IPS-18a (cell line): ENCODE measurements around the gene ERVK3-1.
A peak's percentile ranks its signal among the peaks of the same experiment; 100 is the strongest.

Experiments
- H3K27ac ChIP-seq: one replicate; pipeline ENCODE4 v1.5.1; 2013; ENCODE audit warnings: low read length
- H3K27me3 ChIP-seq: one replicate; pipeline ENCODE4 v1.6.1; 2013; ENCODE audit warnings: mild to moderate bottlenecking, low read length; ENCODE audit not compliant: control insufficient read depth, insufficient read depth
- H3K36me3 ChIP-seq: one replicate; pipeline ENCODE4 v1.6.1; 2013; ENCODE audit warnings: low read depth, low read length; ENCODE audit not compliant: control insufficient read depth
- H3K4me1 ChIP-seq: one replicate; pipeline ENCODE4 v1.6.1; 2013; ENCODE audit warnings: low read depth, low read length; ENCODE audit not compliant: control insufficient read depth
- H3K4me3 ChIP-seq: one replicate; pipeline ENCODE4 v1.5.1; 2013; ENCODE audit warnings: low read length
- H3K9ac ChIP-seq: one replicate; pipeline ENCODE4 v1.6.1; 2013; ENCODE audit warnings: mild to moderate bottlenecking, low read length, moderate library complexity
- H3K9me3 ChIP-seq: one replicate; pipeline ENCODE4 v1.6.1; 2013; ENCODE audit warnings: low read depth, low read length; ENCODE audit not compliant: control insufficient read depth

The ERVK3-1 gene

DNA sequence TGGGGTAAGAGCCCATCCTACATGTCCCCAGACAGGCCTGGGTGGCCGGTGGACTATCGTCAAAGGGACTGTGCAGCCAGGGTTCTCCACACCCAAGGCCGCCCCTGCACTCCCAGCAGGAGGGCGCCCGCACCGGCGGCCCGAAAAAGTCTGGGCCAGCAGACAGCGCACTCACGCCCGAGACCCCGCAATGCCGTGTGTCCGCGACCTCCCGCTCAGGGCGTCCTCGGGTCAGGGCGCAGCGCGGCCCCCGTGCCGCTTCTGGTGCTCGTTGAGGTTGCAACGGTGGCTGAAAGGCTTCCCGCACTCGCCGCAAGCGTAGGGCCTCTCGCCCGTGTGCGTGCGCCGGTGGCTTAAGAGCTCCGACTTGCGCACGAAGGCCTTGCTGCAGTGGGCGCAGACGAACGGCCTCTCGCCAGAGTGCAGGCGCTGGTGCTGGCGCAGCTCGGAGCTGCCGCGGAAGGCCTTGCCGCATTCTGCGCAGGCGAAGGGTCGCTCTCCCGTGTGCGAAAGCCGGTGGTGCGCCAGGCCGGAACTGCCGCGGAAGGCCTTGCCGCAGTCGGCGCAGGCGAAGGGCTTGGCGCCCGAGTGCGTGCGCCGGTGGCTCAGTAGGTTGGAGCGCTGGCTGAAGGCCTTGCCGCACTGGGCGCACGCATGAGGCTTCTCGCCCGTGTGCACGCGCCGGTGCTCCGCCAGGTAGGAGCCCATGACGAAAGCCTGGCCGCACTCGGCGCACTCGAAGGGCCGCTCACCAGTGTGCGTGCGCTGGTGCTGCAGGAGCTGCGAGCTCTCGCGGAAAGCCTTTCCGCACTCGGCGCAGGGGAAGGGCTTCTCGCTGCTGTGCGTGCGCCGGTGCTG is 51.0 kb downstream of the ERVK3-1 start:
- Histone ChIP-seq H3K4me3 (no peak overlapping the region), H3K9me3 (no peaks in the 10 kb centered on the region), H3K27ac (no peak overlapping the region), H3K4me1 (peaks cover under 1% of the 10 kb centered on the region), H3K36me3 (no peaks in the 10 kb centered on the region), H3K9ac (no peak overlapping the region), H3K27me3 (no peaks in the 10 kb centered on the region)

DNA sequence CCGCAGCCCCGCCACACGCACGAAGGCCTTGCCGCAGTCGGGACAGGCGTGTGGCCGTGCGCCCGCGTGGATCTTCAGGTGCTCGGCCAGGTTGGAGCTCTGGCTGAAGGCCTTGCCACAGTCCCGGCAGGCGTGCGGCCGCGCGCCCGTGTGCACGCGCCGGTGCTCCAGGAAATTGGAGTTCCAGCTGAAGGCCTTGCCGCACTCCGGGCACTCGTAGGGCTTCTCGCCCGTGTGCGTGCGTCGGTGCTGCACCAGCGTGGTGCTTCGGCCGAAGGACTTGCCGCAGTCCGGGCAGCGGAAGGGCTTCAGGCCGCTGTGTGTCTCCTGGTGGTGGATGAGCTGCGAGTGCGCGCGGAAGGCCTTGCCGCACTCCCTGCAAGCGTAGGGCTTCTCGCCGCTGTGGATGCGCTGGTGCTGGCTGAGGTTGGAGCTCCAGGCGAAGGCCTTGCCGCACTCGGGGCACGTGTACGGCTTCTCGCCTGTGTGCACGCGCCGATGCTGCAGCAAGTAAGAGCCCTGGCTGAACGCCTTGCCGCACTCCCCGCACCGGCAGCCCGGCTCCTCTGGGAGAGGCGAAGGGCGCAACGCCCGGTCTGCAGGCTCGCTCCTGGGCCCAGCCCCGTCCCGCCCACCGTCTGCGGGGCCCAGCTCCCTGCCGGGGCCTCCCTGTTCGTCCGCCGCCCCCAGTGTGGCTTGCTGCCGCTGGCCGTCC is 51.7 kb downstream of the ERVK3-1 start:
- H3K4me1 ChIP-seq, result peaks cover 7% of the 10 kb centered on the region
- no peaks in the 10 kb centered on the region for H3K36me3 ChIP-seq
- no peak overlapping the region for H3K9ac ChIP-seq
- H3K27me3 ChIP-seq, result no peaks in the 10 kb centered on the region
- H3K9me3 ChIP-seq, result no peaks in the 10 kb centered on the region
- H3K4me3 ChIP-seq, result no peak overlapping the region
- no peak overlapping the region for H3K27ac ChIP-seq

GRCh38 chr19:58357481-58358145 is 52.4 kb downstream of the ERVK3-1 start:
- no peaks in the 10 kb centered on the region for H3K36me3 ChIP-seq
- H3K27me3 ChIP-seq, result no peaks in the 10 kb centered on the region
- H3K4me1 ChIP-seq, result peaks cover 7% of the 10 kb centered on the region
- H3K9me3 ChIP-seq, result no peaks in the 10 kb centered on the region
- no peak overlapping the region for H3K27ac ChIP-seq
- no peak overlapping the region for H3K9ac ChIP-seq
- H3K4me3 ChIP-seq, result no peak overlapping the region

DNA sequence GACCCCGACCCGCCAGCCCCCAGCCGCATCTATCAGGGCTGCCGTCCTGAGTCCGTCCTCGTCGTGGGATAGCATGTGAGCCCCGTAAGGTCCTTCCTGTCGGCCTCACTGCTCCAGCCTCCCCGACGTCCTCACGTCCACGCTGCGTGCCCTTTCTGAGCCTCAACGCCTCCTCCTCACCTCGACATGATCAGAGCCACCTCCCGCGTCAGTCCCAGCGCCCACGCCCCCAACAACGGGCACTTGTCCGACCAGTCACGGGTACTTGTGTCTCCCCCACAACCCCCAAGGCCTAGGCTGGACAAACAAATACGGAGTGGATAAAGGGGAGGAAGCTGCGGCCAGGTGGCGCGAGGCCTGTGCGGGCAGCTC is 56.7 kb downstream of the ERVK3-1 start:
- Histone ChIP-seq H3K4me1 (peaks cover 7% of the 10 kb centered on the region), H3K9me3 (no peaks in the 10 kb centered on the region)

DNA sequence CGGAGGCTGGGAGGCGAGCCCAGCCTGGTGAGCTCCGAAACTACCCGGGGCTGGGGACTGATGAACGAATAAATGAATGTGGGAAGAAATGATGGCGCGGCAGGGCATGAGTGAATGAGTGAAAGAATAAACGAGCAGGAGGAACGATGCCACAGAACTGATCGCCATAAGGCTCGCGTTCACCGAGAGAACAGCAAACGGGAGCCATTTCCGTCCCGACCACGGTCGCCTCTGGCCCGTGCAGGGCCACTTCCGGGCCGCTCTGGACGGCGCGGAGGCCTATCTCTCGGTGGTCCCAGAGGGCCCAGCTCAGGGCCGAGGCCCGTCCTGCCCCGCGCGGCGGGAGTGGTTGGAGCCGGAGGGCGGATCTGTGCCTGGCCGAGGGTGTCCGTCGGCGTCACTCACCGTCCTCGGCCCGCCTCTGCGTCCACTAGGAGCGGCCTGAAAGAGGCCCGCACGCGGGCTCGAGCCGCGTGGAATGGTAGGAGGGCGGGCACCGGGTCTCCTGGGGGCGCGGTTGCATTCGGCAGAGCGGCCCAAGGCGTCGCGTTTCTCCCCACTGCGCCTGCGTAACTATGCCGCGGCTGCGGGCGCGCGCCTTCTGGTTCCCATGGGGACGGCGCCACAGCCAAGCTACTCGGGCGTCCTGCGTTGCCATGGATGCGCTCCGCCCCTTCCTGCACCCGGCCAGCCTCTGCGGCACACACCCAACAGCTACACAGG is 57.3 kb downstream of the ERVK3-1 start, which contains the start of gene ZNF497:
Gene ZNF497, minus strand, starts transcription at position 480 of the 723 bp plus-strand sequence. CDS start 5,116 bp downstream, outside the sequence.
- Histone ChIP-seq H3K9me3 (no peaks in the 10 kb centered on the region), H3K4me1 (peaks cover 7% of the 10 kb centered on the region), H3K9ac (peak within 1 kb of the TSS; percentile 97), H3K36me3 (no peaks in the 10 kb centered on the region), H3K4me3 (peak within 1 kb of the TSS; percentile 99), H3K27ac (peak within 1 kb of the TSS; percentile 97), H3K27me3 (no peaks in the 10 kb centered on the region)

More for the DNA sequence above, 56.7 kb downstream of the ERVK3-1 start:
- peak overlapping the region; percentile 97 for H3K9ac ChIP-seq
- no peaks in the 10 kb centered on the region for H3K27me3 ChIP-seq
- H3K27ac ChIP-seq, result peak overlapping the region; percentile 97
- H3K4me3 ChIP-seq, result peak overlapping the region; percentile 99
- H3K36me3 ChIP-seq, result no peaks in the 10 kb centered on the region

- no peak overlapping the region for H3K4me3 ChIP-seq
- H3K9ac ChIP-seq, result no peak overlapping the region
- no peaks in the 10 kb centered on the region for H3K36me3 ChIP-seq
- peaks cover 7% of the 10 kb centered on the region for H3K4me1 ChIP-seq
- no peak overlapping the region for H3K27ac ChIP-seq
- H3K27me3 ChIP-seq, result no peaks in the 10 kb centered on the region
- no peaks in the 10 kb centered on the region for H3K9me3 ChIP-seq
Measured at GRCh38 chr19:58364146-58364545, 59.0 kb downstream of the ERVK3-1 start.
